PC-3 (cell line): ENCODE measurements around the gene HAUS7.

Source experiments
- CTCF ChIP-seq: fragments of 300-600 bp; sonication (generic); conservative IDR thresholded peaks from 2 replicates; pipeline ENCODE4 v1.5.1; 2017; ENCODE audit warnings: antibody characterized with exemption, low read depth, mild to moderate bottlenecking, low read length
- EZH2phosphoT487 ChIP-seq: fragments of 300-600 bp; sonication (generic); IDR thresholded peaks from 2 replicates; pipeline ENCODE4 v1.6.1; 2018; ENCODE audit warnings: mild to moderate bottlenecking, antibody characterized with exemption, low read length, borderline replicate concordance

GRCh38 chrX:153443476-153444332 is 26.7 kb downstream of the HAUS7 start:
- TF ChIP-seq CTCF = no peak
- TF ChIP-seq EZH2phosphoT487 = no peak
